HG02885 (cell line): ENCODE data around the gene MRAS.
A peak's percentile ranks its signal among the peaks of the same experiment; 100 is the strongest.
"Not testable (repeated sequence)": the region's sequence is repeated elsewhere in the genome, so short reads cannot be mapped to it uniquely, and the experiment has no call there.

Source experiments
- ATAC-seq: cut with Tn5 transposase; IDR thresholded peaks from one replicate; pipeline ENCODE4 v1.9.1; 2021; ENCODE audit warnings: mild to moderate bottlenecking; ENCODE audit not compliant: unreplicated experiment, poor library complexity

MRAS gene

GRCh38 chr3:138407236-138407907 lies 59.0 kb downstream of the MRAS start:
- ATAC-seq, result no peak

GRCh38 chr3:138408751-138409570 lies 60.6 kb downstream of the MRAS start:
- no peak for ATAC-seq

- ATAC-seq, result no peak
Observed at GRCh38 chr3:138412821-138413551, 64.6 kb downstream of the MRAS start.

- ATAC-seq, result not testable (repeated sequence)
Observed at GRCh38 chr3:138416236-138416635, 67.9 kb downstream of the MRAS start.

GRCh38 chr3:138417559-138417982 lies 69.2 kb downstream of the MRAS start:
- peak; percentile 85 for ATAC-seq

- no peak for ATAC-seq
Observed at GRCh38 chr3:138418601-138419206, 70.3 kb downstream of the MRAS start.

- ATAC-seq, result no peak
Observed at GRCh38 chr3:138423316-138423715, 74.9 kb downstream of the MRAS start.

- no peak for ATAC-seq
Observed at GRCh38 chr3:138424323-138424722, 75.9 kb downstream of the MRAS start.

GRCh38 chr3:138426211-138426610 lies 77.8 kb downstream of the MRAS start:
- ATAC-seq, result no peak

GRCh38 chr3:138426754-138427153 lies 78.4 kb downstream of the MRAS start:
- ATAC-seq, result not testable (repeated sequence)

GRCh38 chr3:138429665-138430064 lies 81.3 kb downstream of the MRAS start:
- ATAC-seq, result no peak

GRCh38 chr3:138432576-138433240 lies 84.3 kb downstream of the MRAS start:
- no peak for ATAC-seq

GRCh38 chr3:138433892-138434275 lies 85.5 kb downstream of the MRAS start:
- no peak for ATAC-seq

GRCh38 chr3:138434276-138434874 lies 86.0 kb downstream of the MRAS start, which contains the start of gene ESYT3:
Gene ESYT3 (plus strand): TSS chr3:138434616. CDS start chr3:138434799, 183 bp downstream.
- peak; percentile 55 for ATAC-seq

GRCh38 chr3:138434875-138435772 lies 86.7 kb downstream of the MRAS start:
- no peak for ATAC-seq

GRCh38 chr3:138435840-138436239 lies 87.5 kb downstream of the MRAS start:
- ATAC-seq, result no peak

GRCh38 chr3:138437281-138437680 lies 88.9 kb downstream of the MRAS start:
- ATAC-seq, result no peak

GRCh38 chr3:138438896-138439295 lies 90.5 kb downstream of the MRAS start:
- ATAC-seq, result no peak

GRCh38 chr3:138439646-138440045 lies 91.3 kb downstream of the MRAS start:
- ATAC-seq, result no peak
